ENCODE measurements around the gene CCDC40.
"Not testable (repeated sequence)": the region's sequence is repeated elsewhere in the genome, so short reads cannot be mapped to it uniquely, and the experiment has no call there.

The CCDC40 gene

GRCh38 chr17:80071116-80071841 lies 34.8 kb downstream of the CCDC40 start:
- DNase-seq (ENCODE audit: low read depth in 2 of 2, low spot score in 1 of 2), result no peak

GRCh38 chr17:80072410-80072809 lies 36.0 kb downstream of the CCDC40 start:
- no peak for DNase-seq (ENCODE audit: low read depth in 2 of 2, low spot score in 1 of 2)

DNA sequence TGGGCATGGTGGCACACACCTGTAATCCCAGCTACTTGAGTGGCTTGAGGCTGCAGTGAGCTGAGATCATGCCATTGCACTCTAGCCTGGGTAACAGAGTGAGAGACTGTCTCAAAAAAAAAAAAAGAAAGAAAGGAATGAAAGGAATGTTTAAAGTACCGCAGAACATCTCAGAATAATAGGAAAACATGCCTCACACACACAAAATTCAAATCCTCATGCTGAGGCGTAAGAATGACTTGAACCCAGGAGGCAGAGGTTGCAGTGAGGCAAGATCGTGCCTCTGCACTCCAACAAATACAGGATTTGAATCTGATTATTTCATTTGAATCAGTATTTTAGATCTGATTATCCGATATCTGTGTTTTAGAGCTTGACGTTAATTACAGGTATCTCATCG lies 43.6 kb downstream of the CCDC40 start:
- no peak for DNase-seq (ENCODE audit: low read depth in 2 of 2, low spot score in 1 of 2)

GRCh38 chr17:80081596-80081995 lies 45.2 kb downstream of the CCDC40 start:
- DNase-seq (ENCODE audit: low read depth in 2 of 2, low spot score in 1 of 2), result no peak

- peak; percentile 20 to 34 for DNase-seq (ENCODE audit: low read depth in 2 of 2, low spot score in 1 of 2)
Observed at GRCh38 chr17:80082403-80083135, 46.1 kb downstream of the CCDC40 start.

DNA sequence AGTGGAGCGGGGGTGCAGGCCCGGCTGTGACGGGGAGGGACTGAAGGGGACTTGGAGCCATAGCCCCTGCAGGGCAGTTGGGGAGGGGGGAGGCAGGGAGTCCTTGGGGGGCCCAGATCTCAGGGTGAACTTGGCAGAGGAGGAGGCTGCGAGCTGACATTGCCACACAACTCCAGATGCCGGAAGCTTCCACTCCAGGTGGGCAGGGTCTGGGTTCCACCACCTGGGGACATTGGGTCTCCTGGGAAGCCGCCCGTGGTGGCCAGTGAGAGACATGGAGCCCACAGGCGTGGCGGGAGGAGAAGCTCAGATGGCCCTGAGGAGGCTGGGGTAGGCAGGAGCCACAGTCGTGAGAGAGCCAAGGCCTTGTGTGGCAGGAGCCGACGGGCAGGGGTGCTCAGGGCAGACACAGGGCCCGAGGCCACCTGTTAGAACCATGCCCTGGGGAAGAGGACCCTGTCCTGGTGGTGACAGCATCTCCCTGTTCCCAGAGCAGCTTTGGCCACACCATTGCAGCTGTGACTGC lies 46.8 kb downstream of the CCDC40 start:
- DNase-seq (ENCODE audit: low read depth in 2 of 2, low spot score in 1 of 2), result no peak

GRCh38 chr17:80084773-80085172 lies 48.3 kb downstream of the CCDC40 start:
- DNase-seq (ENCODE audit: low read depth in 2 of 2, low spot score in 1 of 2), result no peak

GRCh38 chr17:80086081-80086480 lies 49.6 kb downstream of the CCDC40 start:
- DNase-seq (ENCODE audit: low read depth in 2 of 2, low spot score in 1 of 2), result no peak

GRCh38 chr17:80086616-80087015 lies 50.2 kb downstream of the CCDC40 start:
- DNase-seq (ENCODE audit: low read depth in 2 of 2, low spot score in 1 of 2), result no peak

DNA sequence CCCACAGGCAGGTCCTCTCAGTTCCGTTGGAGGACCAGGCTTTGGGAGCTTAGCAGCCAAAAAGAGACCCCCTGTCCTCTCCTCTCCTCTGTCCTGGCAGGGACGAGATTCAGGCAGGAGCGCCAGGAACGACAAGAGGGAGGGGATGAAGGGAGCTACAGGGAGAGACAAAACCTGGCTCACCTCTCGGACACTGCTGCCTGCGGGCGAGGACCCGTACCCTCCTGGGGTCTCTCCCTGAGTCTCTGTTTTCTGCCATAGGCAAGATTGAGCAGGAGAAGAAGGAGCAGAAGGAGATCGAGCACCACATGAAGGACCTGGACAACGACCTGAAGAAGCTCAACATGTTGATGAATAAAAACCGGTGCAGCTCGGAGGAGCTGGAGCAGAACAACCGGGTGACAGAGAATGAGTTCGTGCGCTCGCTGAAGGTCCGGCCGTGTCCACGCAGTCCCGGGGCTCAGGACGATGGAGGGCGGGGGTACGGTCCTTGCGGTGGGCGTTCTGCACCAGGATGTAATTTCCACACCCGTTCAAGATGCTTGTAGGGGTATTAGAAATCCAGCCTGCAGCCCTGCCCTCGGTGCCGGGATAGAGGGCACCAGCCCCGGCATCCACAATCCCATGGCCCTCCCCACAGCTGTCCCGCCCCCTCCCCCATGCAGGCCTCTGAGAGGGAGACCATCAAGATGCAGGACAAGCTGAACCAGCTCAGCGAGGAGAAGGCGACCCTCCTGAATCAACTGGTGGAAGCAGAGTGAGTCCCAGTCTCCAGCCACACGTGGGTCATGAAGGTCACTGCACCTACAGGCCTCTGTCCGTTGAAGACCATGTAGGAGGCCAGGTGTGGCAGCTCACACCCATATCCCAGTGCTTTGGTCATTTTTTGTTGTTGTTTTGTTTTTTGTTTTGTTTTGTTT lies 51.2 kb downstream of the CCDC40 start:
- no peak for DNase-seq (ENCODE audit: low read depth in 2 of 2, low spot score in 1 of 2)

- no peak for DNase-seq (ENCODE audit: low read depth in 2 of 2, low spot score in 1 of 2)
Observed at GRCh38 chr17:80089762-80090161, 53.3 kb downstream of the CCDC40 start.

DNA sequence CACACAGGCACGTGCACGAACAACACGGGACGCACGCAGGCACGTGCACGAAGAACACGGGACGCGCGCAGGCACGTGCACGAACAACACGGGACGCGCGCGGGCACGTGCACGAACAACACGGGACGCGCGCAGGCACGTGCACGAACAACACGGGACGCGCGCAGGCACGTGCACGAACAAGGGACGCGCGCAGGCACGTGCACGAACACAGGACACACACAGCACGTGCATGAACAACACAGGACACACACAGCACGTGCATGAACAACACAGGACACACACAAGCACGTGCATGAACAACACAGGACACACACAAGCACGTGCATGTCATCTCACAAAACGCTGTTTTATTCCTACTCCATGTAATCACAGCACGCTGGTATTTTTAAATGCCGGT lies 53.7 kb downstream of the CCDC40 start:
- not testable (repeated sequence) for DNase-seq (ENCODE audit: low read depth in 2 of 2, low spot score in 1 of 2)

GRCh38 chr17:80091376-80091775 lies 54.9 kb downstream of the CCDC40 start:
- DNase-seq (ENCODE audit: low read depth in 2 of 2, low spot score in 1 of 2), result no peak

- DNase-seq (ENCODE audit: low read depth in 2 of 2, low spot score in 1 of 2), result no peak
Observed at GRCh38 chr17:80092959-80093358, 56.5 kb downstream of the CCDC40 start.

DNA sequence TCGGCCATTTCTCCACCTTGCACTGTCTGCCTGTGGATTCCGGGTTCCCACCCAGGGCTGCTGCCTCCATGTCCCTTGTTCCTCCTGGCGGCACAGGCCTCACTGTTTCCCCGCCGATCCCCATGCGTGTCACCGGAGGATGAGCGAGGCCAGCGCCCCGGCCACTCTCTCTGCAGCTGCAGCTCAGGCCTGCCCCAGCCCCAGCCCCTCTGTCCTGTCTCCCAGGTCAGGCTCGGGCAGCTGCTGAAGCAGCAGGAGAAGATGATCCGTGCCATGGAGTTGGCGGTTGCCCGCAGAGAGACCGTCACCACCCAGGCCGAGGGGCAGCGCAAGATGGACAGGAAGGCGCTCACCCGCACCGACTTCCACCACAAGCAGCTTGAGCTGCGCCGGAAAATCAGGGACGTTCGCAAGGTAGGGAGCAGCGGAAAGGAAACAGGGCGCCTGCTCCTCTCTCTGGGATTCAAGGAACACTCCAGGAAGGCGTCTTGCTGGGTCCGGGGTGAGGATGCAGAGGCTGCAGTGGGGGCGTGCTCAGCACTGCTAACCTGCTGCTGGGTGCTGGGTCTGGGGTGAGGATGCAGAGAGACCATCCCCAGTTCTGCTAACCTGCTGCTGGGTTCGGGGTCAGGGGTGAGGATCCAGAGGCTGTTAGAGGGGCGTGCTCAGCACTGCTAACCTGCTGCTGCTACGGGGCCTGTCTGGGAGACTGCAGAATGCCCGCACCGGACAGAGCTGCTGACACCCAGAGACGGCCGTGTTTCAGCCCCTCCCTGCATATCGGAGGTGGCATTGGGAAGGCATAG lies 58.8 kb downstream of the CCDC40 start:
- no peak for DNase-seq (ENCODE audit: low read depth in 2 of 2, low spot score in 1 of 2)

GRCh38 chr17:80095844-80096475 lies 59.5 kb downstream of the CCDC40 start:
- no peak for DNase-seq (ENCODE audit: low read depth in 2 of 2, low spot score in 1 of 2)

GRCh38 chr17:80096561-80097021 lies 60.1 kb downstream of the CCDC40 start:
- DNase-seq (ENCODE audit: low read depth in 2 of 2, low spot score in 1 of 2), result no peak

- no peak for DNase-seq (ENCODE audit: low read depth in 2 of 2, low spot score in 1 of 2)
Observed at GRCh38 chr17:80097127-80097621, 60.7 kb downstream of the CCDC40 start.

DNA sequence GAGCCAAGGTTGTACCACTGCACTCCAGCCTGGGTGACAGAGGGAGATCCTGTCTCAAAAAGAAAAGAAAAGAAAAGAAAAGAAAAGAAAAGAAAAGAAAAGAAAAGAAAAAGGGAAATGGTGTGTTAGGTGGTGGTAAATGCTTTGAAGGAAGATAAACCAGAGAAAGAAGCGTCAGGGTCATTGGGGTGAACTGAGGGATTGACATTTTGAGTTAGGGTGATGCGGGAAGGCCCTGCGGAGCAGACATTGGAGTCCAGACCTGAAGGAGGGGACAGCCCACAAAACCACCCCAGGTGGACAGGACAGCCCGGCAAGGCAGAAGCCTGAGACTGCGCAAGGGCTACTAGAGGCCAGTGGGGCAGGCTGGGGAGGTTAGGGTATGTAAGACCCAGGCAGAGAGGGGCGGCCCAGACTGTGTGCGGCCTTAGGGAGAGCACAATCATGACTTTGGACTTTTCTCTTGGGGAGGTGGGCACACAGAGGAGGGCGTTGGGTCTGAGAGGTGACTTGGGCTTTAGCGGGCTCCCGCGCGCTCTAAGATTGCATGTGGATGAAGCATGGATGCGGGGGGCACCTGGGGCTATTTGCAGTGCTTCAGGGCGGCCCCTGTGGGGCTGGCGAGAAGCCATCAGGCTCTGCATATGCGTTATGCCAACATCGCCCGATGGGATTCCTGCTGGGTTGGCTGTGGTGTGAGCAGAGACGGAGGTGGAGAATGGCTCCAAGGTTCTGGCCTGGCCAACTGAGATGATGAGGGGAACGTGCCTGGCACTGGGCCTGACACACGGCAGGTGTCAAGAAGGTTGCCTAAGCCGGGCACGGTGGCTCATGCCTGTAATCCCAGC lies 61.6 kb downstream of the CCDC40 start:
- no peak for DNase-seq (ENCODE audit: low read depth in 2 of 2, low spot score in 1 of 2)

Measured in stimulated activated CD8-positive, alpha-beta memory T cell treated with anti-CD3 and anti-CD28 coated beads, Interleukin-4, amount 100 ng/mL, for 4 hours (primary cell).